NCI-H524 (cell line): ENCODE data around the gene ADAM11.
"Not testable (repeated sequence)": the region's sequence is repeated elsewhere in the genome, so short reads cannot be mapped to it uniquely, and the experiment has no call there.

Experiments used
- DNase-seq, 2 experiments: peaks; one replicate each; lab custom pipeline; 2025; lab: John Stamatoyannopoulos, UW

The ADAM11 gene

DNA sequence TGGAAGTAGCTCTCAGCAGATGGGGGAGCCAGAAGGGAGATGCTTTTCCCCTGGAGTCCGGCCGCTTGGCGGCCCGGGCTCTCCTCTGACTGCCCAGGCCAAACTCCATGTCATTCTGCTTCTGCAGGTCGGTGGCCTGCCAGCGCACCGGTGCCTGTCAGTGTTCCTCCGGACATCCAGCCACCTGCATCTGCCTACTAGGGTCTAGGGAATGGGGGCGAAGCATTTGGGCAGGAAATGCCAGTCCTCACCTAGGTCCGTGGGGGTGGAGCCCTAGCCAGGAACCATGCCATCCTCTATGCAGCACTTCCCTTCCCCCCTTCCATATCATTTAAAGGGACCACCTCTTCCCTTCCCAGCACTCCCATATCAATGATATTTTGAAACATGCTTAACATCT is 37.1 kb downstream of the ADAM11 start:
- no peak for DNase-seq

DNA sequence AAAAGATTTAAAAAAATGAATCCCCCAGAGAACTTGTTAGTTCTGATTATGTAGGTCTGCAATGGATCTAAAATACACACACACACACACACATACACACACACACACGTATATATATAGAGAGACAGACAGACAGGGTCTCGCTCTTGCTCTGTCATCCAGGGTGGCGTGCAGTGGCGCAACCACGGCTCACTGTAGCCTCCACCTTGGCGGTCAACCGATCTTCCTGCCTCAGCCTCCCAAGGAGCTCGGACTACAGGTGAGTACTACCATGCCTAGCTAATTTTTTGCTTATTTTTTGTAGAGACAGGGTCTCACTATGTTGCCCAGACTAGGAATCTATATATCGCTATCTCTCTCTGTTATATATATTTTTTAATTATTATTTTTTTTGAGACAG is 37.9 kb downstream of the ADAM11 start:
- no peak for DNase-seq

DNA sequence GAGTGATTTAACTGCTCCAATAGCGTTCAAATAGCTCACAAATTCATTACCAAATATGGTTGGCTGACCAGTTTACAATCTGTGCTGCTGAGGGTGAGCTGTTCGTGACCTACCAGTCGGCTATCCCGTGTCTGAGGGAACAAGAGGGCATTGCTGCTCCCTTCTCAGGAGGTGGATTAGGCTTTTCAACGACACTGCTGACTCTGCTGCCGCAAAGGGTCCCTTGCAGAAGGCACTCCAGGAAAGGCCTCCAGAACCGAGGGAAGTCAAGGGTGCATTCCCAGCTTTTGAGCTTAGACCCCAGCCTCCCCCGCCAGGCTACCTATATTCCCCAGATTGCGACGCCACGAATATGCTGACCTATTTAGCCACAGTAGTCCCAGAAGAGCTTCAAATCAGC is 39.0 kb downstream of the ADAM11 start:
- no peak for DNase-seq

DNA sequence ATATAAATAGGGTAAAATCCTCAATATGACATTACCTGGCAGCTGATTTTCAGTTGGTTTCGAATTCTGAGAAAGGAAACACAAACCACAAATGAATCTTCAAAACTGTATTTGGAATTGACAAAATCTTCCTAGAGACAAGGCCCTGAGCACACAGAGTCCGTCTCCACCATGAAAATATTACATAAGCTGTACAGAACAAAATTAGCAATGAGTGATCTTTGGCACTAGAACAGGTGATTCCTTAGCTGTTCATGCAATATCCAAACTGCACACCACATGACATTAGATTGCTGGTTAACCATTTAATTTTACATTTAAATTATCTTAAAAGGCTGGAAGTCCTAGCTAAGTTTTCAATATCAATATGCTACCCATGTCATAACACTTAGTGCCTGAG is 39.6 kb downstream of the ADAM11 start:
- DNase-seq, result no peak

DNA sequence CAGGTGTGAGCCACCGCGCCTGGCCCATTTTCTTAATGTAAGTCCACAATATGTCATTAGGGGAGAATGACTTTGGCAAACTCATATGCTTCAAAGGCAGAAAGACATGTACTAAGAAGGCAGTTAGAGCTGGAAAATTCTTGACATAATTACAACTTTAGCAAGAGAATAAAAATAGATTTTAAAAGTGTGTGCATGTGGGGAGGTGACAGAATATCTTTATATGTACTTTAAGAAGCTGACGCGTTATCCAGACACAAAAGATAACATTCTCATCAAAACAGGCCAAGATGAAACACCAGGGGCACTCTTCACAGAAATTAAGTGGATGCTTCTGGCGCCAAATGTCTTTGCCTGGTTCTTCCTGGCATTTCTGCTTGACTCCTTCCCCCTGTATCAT is 43.1 kb downstream of the ADAM11 start:
- peak in 1 of 2 experiments; percentile 40 for DNase-seq

DNA sequence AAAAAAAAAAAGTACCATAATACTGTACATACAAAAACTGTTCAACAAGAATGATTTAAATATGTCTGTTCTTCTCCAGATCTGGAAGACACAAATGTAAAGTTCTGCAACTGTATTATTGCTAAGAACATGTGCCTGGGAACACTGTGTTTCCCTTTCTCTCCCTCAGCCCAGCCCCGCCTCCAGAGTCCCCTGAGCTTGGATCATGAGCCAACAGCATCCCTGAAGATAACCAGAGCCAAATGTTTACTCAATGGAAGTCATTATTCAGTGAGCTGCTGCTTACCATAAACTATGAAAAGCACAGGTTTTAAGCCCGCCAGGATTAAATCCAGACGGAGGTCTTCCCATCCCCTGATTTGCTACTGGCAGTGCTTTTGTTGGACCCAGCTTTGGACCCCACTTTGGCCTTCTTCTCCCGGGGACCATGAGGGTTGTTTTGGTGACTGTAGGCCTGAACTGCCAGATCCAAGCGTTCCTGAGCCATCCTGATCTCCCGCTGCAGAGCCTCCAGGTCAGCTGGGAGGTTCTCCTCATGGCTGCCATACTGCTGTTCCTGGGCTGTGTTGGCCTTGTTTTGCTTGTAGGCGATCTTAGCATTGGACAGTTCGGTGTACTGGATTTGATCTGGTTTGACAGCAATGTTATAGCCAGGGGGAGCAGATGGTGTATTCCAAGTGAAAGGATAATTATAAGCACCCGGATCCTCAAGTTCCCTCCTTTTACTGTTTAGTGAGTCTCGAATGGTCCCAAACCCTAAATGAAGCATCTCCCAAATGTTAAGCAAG is 45.7 kb downstream of the ADAM11 start:
- peak; percentile 18 to 73 for DNase-seq

DNA sequence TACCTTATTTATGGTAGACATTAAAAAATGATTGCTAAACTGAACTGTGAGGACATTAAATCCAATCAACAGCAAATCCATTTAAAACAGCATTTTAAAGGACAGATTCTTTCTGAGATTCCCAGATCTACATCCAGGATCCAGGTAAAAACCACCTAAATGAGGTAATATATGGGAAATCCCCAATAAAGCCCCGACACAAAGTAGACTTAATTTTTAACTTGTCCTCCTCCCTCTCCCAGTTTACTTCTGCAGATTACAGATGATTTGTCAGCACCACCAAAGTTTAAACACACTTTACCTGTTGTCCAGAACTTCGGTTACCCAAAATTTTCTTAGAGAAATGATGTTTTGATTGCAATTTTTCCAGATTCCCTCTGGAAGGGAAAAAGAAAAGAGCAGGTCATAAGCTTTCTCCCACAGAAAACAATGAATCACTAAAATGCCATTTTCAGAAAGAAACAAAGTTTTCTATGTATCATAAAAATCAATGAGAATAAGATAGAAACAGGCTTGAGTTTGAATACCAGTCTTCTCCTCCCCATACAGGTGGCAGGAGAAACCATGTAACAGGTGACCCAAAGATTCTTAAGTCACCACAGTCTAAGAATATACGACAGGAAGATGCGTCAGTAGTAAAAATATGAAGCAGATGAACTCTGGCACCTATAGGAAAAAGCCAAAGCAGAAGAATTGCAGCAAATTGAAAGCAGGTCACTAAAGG is 48.5 kb downstream of the ADAM11 start:
- no peak for DNase-seq

DNA sequence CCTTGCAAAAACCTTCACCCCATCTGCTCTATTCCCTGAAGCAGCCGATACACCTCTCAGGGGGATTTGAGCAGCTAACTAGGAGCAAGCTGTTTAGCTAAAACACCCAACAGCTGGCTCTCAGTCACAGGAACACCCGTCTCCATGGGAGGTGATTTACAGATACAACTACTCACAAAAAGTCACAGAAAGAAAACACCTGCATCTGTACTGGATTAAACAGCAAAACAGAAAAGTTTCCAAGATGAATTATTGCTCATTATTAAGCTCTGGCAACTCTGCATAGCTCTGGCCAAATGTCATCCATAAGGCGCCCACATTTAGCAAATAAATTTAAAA is 49.0 kb downstream of the ADAM11 start:
- peak; percentile 96 to 99 for DNase-seq

DNA sequence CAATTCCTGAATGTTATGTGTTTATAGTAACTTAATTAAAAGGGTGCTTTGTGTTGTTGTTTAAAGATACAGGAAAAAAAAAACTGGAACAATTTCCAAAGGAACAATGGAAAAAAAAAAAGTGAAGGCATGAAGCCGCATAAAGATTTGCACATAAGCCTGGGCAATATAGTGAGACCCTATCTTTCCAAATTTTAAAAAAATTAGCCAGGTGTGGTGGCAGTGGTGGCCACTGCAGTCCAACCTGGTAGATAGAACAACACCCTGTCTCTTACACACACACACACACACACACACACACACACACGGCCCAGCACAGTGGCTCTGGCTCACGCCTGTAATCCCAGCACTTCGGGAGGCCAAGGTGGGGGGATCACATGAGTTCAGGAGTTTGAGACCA is 49.4 kb downstream of the ADAM11 start:
- no peak for DNase-seq

DNA sequence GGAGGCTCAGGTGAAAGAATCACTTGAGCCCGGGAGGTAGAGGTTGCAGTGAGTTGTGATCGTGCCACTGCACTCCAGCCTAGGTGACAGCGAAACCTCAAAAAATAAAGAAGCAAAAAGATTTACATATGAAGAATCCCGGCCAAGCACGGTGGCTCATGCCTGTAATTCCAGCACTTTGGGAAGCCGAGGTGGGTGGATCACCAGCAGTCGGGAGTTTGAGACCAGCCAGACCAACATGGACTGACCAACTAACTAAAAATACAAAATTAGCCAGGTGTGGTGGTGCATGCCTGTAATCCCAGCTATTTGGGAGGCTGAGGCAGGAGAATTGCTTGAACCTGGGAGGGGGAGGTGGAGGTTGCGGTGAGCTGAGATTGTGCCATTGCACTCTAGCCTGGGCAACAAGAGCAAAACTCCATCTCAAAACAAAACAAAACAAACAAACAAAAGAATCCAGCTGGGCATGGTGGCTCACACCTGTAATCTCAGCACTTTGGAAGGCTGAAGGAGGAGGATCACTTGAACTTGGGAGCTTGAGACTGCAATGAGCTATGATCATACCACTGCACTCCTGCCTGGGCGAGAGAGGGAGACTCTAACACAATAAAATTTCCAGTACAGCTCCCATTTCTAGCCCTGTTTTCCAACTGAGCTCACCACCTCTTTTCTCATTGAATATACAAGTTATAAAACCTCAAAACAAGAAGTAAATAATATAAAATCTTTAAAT is 50.0 kb downstream of the ADAM11 start:
- DNase-seq, result not testable (repeated sequence)

DNA sequence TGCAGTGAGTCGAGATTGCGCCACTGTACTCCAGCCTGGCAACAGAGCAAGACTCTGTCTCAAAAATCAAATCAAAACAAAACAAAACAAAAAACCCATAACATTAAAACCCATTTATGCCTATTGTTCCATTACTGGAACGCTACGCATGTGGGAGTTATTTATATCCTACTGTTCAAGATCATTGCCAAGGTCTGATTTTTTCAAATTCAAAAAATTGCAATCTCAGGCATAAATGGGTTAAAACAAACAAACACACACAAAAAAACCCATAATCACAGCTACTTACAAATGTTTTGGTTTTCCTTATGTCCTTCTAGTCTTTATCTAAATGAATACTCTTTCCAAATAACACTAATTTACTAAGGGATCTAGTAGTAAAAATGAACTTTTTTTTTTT is 53.5 kb downstream of the ADAM11 start:
- no peak for DNase-seq

DNA sequence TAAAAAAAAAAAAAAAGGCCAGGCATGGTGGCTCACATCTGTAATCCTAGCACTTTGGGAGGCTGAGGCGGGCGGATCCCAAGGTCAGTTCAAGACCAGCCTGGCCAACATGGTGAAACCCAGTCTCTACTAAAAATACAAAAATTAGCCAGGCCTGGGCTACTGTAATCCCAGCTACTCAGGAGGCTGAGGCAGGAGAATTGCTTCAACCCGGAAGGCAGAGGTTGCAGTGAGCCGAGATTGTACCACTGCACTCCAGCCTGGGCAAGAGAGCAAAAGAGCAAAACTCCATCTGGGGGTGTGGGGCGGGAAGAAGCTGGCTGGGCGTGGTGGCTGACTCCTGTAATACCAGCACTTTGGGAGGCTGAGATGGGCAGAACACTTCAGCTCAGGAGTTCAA is 59.7 kb downstream of the ADAM11 start:
- not testable (repeated sequence) for DNase-seq

DNA sequence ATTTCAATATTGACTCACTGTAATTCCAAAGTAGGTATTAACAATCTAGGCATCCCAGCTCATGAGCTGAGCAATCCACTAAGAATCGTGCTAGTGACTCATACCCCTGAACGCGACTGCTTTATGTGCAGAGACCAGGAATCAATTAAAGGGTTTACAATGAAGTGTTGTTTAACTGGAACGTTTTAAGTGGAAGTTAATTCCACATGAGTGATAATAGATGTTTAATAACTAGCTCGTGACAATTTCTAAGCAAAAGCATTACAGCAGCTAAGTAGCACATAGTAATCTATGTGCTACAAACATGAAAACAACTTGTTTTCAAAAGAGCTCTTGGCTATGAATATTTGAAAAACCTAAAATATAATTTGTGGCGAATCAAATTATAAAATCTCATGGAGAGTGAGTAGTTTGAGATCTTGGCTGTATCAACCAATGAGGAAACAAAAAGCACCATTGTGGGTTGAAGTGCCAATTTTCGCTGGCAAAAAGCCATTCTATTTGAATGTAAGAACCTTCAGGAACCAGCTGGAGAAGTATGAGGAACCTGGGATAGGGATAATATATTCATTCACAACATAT is 61.9 kb downstream of the ADAM11 start:
- DNase-seq, result peak; percentile 90 to 92

DNA sequence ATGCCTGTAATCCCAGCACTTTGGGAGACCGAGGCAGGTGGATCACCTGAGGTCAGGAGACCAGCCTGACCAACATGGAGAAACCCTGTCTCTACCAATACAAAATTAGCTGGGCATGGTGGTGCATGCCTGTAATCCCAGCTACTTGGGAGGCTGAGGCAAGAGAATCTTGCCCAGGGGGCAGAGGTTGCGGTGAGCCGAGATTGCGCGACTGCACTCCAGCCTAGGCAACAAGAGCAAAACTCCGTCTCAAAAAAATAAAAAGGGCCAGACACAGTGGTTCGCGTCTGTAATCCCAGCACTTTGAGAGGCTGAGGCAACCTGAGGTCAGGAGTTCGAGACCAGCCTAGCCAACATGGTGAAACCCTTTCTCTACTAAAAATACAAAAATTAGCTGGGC is 66.4 kb downstream of the ADAM11 start:
- DNase-seq, result not testable (repeated sequence)

DNA sequence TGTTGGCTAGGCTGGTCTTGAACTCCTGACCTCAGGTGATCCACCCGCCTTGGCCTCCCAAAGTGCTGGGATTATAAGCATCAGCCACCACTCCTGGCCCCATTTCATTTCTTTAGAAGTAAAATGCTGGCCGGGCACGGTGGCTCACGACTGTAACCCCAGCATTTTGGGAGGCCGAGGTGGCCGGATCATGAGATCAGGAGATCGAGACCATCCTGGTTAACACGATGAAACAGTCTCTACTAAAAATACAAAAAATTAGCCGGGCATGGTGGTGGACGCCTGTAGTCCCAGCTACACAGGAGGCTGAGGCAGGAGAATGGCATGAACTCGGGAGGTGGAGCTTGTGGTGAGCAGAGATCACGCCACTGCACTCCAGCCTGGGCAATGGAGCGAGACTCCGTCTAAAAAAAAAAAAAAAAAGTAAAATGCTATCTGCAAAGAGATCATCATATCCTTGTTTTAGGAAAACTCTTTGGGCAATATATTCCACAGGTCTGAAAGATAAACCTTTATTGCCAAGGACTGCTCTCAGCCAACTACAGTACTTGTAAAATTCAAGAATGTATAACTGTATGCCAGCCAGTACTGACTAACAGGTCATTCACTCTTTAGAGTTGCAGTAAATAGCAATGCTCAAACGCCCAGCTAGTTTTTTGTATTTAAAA is 67.5 kb downstream of the ADAM11 start:
- no peak for DNase-seq

DNA sequence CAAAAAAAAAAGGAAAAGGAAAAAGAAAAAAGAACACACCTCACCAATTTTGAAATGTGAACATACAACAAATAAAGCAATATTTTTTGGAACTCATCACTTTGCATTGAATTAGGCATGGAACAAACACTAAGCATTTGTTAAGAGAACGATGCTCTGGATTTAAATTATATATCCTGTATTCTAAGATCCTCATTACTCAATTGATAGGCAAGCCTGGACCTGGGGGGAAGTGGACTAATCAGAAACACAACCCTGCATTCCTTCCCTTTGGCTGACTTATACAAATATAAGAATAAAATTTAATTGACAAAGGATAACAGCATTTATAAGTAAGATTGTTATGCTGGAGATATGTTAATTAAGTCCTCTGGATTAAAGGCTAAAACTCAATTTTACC is 69.1 kb downstream of the ADAM11 start:
- DNase-seq, result no peak

DNA sequence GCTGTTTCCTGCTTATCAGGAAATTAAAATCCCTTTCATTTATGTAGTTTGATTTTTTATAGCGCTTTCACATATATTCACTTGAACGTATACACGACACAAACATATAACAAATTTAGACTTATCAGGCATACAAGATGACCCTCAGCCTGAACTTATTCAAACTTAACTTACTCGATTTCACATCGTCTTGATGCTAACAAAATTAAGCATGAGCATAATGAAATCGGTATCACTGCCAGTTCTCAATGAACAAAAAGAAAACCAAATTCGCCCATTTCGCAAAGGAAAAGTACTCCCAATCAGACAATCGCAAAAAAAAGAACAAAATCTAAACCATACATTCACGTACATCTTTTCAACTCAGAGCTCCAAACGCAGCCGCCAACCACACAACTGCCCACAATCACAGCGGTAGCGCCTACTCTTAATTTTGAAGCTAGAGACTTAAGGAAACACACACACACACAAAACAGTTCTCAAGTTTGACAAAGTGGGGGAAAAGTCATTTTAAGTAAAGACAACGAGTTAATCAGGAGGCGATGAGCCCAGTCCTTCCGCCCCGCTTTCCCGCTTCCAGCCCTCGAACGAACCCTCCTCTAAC is 70.2 kb downstream of the ADAM11 start:
- peak in 1 of 2 experiments; percentile 60 for DNase-seq

DNA sequence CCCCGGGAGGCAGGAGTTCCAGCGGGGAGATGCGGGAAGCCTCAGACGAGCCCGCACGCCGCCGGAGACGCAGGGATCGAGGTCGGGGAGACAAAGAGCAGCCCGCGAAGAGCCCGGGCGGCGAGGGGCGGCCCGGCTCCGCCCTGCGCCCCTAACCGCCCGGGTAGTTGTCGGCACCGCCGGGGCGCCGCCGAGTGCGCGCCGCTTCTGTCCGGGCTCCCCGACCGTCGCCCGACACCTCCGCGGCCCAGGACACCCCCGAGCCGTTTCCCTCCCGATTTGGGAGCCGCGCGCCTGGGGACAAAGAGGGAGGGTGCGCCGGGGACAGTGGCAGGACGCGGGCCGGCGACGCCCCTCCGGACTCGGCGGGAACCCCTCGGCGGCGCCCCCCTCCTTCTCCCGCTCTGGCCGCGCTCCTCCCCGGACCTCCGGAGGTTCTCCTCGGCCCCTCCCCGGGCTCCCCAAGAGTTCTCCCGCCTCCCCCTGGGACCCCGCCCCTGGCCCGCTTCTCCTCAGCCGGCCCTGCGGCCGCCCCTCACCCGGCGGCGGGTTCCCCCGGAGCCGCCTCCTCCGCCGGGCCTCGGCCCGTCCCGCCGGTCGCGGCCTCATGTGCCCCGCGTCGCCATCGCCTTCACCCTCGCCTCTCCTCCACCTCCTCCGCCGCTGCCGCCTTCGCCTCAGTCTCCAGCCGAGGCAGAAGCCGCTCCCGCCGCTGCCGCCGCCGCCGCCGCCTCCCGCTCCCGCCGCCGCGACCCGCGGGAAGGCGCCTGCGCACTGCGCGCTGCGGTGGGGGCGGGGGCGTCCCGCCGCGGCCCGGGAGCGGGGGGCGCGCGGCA is 71.0 kb downstream of the ADAM11 start, which contains the start of gene GJC1:
Gene GJC1 (minus strand): TSS at position 765 of the 836 bp plus-strand sequence. CDS start 24,470 bp downstream, outside the sequence.
- peak; percentile 41 to 60 for DNase-seq

DNA sequence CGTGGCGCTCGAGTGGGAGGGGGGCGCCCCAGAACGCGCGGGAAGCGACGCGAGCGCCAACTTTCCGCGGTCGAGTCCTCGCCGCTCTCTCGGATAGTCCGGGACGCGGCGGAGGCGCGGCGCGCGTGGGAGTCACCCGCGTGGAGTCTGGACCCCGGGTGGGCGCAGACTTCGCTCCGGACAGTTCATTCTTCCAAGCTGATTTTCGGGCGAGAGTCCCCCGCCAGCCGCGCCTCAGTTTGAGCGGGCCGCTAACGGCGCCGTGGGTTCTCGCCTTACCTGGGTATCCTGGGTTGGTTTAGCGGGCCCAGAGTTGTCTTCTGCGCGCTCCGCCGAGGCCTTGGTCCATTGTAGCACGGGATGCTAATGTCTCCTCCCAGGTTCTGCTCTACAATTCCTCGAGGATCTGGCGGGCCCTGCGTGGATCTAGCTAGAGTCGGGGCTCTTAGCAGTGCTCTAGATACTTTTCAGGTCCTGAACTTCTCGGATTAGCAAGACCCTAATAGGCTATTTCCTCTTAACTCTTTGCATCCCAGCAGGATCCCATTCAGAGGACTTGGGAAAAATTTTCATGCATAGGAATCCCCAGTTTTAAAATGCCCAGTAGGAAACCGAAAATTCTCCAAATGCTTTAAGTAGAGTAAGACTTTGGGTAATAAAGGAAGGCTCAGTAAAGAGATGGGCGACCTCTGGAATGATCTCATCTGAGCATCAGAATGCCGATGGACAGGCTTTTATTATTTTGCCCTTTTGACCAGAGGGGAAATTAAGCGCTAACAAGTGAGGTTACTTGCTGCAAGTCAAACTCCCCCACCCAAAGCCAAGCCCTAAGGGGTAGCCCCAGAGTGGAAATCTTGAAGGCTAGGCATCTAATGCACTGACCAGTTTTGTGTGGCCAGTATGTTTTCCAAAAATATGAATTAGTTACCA is 71.8 kb downstream of the ADAM11 start:
- peak in 1 of 2 experiments; percentile 18 for DNase-seq
